Measurements from ENCODE around the gene RDM1.

RDM1 gene

DNA sequence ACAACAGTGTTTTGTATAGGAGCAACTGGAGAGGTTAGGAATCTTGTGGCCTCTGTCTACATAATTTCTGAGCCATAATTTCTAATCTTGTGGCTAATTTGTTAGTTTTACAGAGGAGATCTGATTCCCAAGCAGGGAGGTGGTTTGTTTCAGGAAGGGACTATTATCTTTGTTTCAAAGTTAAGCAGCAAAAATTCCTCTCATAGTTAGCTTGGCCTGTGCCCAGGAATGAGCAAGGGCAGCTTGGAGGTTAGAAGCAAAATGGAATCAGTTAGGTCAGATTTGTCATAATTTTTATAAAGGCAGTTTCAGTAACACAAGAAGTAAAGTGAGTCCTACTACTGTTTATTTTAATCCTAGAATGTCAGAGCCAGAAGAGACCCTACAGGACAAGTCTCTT, 2.0 kb upstream of the RDM1 start:
- DNase-seq (ENCODE audit: low read depth in 2 of 2): no peak

DNA sequence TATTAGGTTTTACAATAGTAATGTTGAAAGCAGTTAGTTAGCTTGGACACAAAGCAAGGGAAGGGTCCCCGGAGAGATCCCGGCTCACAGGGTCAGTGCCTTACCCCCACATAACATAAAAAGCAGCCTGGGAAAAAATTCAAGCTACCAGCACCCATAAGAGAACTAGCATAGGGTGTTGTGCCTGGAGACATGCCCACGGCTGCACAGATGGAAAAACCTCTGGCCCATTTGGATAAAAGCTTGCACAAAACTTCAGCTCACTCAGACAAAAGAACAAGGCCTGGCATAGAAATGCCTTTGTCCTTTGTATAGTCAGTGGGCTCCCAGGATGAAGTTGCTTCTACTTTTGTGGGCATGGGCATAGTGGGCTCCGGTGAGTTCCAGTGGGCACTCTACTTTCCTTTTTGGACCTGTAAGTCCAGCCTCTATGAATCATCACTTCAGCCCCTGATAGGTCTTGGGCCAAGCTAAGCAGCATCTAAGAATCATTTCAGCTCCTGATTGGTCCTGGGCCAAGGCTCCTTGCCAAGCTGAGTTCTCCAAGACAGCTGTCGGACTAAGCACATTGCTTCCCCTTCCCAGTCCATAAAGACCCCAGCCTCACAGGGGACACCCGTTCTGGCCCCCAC, 1.3 kb upstream of the RDM1 start:
- DNase-seq (ENCODE audit: low read depth in 2 of 2): no peak

DNA sequence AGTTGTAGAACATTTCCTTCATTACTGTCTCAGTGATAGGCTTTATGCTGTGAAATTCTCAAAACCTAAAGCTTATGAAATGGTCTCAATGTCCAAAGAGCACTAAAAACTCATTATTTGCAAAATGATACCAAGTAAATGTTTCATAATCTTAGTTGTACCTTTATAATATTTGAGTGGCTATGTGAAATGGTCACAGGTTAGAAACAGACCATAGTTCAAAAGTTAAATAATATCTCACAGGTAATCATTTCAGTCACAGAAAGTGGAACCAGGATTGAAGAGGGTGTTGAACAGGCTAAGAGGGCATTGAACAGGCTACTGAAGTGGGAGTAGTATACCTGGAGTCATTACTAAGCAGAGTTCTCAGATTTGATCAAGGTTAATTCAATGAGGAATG, 2.9 kb downstream of the RDM1 start:
- DNase-seq (ENCODE audit: low read depth in 2 of 2): no peak

DNA sequence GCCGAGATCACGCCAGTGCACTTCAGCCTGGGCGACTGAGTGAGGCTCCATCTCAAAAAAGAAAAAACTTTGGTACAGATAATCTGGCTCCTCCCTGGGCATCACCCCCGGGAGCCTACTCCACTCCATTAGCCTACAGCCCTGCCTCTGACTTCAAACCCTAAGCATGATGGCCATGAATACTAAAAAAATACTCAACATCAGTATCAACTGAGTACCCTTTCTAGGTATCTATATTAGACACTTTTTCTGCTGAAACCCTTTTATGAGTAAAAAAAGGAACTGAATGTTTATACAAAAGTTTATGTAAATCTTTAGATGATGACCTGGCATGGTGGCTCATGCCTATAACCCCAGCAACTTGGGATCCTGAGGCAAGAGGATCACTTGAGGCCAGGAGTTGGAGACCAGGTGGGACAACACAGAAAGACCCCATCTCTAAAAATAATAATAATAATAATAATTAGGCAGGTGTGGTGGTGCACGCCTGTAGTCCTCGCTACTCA, 6.9 kb downstream of the RDM1 start:
- no peak for DNase-seq (ENCODE audit: low read depth in 2 of 2)

DNA sequence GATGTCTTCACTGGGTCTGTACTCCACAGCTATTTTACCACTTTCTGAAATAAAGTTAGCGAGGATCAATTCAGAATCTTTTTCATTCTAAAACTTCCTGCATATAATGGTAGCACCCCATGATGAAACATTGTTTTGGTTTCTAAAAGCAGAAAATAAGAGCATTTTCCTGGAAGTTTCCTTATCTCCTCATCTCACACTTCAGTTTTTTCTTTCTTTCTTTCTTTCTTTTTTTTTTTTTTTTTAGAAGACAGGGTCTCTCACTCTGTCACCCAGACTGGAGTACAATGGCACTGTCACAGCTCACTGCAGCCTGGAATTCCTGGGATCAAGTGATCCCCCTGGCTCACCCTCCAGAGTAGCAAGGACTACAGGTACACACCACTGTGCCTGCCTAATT, 10.3 kb downstream of the RDM1 start:
- DNase-seq (ENCODE audit: low read depth in 2 of 2): no peak

DNA sequence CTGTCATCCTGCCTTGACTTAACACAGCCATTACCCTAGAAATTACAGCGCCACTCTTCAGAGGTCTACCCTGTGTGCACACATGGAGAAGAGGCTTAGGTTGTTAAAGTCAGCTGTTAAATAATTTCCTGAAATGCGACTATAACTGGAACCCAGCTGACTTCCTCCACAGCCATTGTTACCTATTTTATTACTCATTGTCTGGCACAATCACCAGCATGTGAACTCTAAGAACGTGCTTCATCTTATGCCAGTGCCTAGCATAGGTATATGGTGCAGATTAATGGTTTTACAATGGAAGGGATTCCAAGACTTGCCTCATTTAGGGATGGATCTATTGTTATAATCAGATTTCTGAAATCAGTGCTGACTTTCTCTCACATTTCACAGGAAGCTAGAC, 11.9 kb downstream of the RDM1 start:
- DNase-seq (ENCODE audit: low read depth in 2 of 2): no peak

DNA sequence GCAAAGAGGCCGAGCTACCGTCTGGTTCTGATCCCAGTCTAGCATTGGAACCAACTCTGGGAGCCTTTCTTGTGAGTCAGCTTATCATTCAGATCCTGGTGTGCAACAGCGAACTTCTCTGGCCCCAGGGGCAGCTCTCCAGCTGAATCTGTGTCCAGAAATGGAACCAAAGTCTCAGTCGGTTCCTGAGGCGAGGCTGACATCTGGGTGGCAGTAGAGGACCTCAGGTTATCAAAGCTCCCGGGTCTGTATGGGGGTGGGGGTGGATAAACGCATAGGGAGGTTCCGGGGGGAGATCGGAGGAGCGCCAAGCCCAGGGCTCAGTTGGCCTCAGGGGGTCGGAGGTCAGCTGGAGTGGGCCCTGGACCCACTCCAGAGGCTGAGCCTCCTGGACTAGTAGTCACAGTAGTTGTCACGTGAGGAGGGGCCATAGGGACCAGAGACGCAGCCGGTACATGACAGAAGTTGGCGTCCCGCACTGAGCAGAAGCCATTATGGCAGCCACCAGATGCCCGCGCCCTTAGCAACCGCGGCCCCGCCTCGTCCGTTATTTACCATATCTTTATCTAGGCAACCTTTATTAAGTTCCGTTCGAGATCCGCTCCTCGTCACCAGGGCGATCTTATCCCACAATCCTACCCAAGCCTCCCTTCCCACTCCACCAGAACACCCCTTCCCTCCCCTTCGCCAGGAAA, 12.9 kb downstream of the RDM1 start:
- no peak for DNase-seq (ENCODE audit: low read depth in 2 of 2)

DNA sequence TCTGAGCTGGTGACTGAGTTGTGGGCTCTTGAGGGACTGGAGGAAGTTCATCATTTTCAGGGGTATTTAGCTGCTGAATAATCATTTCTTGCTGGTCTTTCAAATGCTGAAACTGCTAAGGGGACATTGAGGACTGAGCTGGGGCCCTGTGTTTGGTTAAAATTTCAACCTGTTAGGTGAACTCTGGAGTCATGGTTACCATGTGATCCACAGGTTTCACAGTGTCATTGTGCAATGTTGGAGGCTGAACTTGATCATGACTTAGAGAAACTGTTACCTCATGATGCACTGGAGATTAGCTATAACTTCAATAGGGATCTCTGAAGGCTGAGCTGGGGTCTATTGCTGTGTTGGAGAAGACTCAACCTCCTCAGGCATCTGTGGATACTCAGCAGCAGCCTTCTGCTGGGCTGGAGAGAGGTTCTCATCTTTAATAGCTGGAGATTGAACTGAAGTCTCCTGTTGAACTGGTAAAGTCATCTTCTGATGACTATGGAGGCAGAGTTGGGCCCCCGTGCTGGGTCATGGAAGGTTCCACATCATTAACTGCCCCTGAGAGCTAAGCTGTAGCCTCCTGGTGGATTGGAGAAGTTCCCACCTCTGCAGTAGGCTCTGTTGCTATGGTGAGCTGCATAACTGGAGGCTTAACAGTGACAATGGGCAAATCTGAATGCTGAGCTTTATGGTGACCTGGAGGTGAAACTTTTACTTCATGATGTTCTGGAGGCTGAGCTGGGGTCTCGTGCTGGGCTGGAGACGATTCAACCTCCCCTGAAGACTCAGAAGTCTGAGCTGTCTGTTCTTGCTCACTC, 15.2 kb downstream of the RDM1 start:
- DNase-seq (ENCODE audit: low read depth in 2 of 2): no peak

DNA sequence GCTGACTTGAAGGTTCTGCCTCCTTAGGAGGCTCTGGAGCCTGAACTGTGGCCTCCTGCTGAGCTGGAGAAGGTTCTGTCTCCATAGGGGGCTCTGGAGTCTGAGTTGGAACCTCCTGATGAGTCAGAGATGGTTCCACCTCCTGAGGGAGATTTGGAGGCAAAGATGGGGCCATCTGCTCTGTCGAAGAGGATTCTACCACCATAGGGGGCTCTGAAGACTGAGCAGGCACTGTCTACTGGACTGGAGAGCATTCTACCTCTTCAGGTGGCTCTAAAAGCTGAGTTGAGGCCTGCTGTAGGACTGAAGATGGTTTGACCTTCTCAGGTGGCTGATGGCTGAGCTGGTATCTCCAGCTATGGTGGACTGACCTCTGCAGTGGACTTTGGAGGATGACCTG, 16.2 kb downstream of the RDM1 start:
- no peak for DNase-seq (ENCODE audit: low read depth in 2 of 2)

DNA sequence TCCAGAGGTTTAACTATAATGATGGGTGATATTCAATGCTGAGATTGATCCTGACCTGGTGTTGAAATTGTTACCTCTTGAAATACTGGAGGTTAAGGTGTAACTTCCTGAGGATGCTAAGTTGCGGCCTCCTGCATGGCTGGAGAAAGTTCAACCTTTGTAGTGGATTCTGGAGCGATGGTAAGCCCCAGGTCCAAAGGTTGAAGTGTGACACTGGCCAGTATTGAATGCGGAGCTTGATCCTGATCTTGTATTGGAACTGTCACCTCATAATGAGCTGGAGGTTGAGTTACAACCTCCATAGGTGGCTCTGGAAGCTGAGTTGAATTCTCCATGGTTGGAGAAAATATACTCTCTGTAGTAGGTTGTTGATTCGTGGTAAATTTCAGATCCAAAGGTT, 17.0 kb downstream of the RDM1 start:
- DNase-seq (ENCODE audit: low read depth in 2 of 2): no peak

DNA sequence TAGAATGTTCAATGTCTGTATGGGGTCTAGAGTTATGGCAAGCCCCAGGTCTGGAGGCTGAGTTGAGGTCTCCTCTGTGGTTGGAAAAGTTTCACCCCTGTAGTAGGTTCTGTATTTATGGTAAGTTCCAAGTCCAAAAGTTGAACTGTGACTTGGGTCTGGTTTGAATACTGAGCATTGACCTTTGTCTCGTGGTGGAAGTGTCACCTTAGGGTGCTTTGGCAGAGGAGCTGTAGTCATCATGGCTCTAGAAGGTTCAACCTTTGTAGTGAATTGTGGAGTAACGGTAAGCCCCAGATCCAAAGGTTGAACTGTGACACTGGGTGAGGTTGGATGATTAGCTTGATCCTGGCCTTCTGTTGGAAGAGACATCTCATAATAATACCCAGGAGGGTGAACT, 17.6 kb downstream of the RDM1 start:
- DNase-seq (ENCODE audit: low read depth in 2 of 2): no peak

DNA sequence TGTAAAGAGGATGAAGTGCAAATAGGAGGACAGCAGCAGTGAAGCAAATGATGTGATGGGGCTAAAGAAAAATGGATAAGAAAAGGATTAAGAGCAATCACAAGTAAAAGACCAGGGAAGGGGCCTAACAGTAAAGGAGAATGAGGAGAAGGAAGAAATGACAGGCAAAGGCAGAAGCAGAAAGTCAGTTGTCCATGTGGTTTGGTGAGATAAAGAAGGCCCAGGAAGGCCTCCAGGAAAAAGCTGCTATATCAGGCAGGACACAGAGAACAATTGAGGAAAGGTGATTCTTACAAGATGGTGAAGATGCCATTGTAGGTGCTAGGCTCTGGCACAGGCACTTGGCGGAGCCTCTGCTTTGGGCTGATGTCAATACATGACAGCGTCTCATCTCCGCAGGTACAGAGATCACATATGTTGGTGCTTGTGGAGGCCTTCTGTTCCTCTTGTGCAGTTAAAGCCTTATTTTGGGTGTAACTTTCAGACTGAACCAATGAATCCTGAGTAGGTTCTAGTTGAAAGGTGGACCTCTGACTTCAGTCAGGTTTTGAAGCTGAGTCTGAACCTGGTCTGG, 18.1 kb downstream of the RDM1 start:
- DNase-seq (ENCODE audit: low read depth in 2 of 2): no peak

DNA sequence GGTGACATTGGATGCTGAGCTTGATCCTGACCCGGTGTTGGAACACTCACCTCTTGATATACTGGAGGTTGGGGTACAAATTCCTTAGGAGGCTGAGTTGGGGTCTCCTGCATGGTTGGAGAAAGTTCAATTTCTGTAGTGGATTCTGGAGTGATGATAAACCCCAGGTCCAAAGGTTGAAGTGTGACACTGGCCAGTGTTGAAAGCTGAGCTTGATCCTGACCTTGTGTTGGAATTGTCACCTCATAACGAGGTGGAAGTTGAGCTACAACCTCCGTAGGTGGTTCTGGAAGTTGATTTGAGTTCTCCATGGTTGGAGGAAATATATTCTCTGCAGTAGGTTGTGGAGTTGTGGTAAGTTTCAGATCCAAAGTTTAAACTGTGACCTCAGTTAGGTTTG, 21.2 kb downstream of the RDM1 start:
- no peak for DNase-seq (ENCODE audit: low read depth in 2 of 2)

DNA sequence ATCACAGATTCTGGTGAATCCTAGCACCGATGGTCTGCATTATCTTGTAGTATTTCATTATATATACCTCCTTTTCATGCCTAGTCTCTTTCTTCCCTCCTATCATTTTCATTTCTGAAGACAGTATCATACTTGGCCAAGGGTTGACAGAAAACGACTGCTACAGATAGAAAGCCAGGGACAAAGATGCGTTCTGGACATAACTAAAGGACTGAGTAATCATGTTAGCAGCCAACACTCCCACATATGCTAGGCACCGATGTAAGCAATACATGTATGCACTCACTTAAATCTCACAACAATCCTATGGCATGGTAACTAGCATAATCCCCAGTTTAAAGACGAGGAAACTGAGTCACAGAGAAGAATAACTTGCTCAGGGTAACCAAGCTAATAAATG, 22.9 kb downstream of the RDM1 start:
- no peak for DNase-seq (ENCODE audit: low read depth in 2 of 2)

DNA sequence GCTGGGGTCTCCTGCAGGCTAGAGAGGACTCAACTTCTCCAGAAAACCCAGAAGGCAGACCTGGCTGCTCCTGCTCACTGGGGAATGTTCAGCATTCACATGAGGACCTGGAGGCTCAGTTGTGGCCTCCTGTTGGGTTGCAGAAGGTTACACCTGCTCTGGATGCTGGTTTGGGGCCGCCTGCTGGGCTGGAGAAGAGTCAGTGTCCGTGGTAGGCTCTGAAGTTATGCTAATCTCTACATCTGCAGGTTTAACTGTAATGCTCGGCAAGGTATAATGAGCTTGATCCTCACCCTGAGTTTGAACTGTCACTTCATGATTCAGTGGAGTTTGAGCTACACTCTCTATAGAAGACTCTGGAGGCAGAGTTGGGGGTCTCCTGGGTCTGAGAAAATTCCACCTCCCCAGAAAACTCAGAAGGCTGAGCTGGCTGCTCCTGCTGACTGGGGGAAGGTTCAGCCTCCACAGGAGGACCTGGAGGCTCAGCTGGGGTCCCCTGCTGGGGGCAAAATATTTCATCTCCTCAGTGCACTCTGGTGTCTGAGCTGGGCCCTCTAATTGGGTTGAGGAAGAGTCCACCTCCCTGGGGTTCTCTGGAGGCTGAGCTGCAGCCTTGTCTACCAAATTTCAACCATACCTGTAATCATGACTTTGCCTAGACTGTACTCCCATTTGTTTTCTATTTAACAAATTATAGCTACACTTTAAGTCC, 23.5 kb downstream of the RDM1 start:
- no peak for DNase-seq (ENCODE audit: low read depth in 2 of 2)

DNA sequence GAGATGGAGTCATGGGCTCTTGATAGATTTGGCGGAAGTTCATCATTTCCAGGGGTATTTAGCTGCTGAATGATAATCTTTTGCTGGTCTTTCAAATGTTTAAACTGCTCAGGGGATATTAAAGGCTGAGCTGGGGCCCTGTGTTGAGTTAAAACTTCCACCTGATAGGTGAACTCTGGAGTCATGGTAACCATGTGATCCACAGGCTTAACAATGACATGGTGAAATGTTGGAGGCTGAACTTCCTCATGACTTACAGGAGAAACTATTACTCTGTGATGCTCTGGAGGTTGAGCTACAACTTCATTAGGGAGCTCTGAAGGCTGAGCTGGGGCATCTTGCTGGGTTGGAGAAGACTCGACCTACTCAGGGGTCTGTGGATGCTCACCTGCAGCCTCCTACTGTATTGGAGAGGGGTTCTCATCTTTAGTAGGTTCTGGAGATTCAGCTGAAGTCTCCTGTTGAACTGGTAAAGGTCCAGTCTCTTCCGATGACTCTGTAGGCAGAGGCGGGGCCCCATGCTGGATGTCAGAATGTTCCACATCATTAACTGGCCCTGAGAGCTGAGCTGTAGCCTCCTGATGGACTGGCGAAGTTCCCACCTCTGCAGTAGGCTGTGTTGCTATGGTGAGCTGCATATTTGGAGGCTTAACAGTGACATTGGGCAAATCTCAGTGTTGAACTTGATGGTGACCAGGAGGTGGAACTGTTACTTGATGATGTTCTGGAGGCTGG, 24.2 kb downstream of the RDM1 start:
- DNase-seq (ENCODE audit: low read depth in 2 of 2): no peak

DNA sequence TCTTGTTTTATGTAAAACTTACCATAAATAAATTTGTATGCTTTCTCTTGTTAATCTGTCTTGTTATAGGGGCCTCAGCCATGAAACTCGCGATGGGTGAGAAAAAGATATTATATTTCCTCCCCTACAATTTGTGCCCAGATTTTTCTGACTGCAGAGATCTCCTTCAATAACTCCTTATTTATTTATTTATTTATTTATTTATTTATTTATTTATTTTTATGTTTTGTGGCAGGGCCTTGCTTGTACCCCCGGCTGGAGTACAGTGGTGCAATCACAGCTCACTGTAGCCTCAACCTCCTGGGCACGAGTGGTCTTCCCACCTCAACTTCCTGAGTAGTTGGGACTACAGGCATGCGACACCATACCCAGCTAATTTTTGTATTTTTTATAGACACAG, 27.1 kb downstream of the RDM1 start:
- DNase-seq (ENCODE audit: low read depth in 2 of 2): no peak

DNA sequence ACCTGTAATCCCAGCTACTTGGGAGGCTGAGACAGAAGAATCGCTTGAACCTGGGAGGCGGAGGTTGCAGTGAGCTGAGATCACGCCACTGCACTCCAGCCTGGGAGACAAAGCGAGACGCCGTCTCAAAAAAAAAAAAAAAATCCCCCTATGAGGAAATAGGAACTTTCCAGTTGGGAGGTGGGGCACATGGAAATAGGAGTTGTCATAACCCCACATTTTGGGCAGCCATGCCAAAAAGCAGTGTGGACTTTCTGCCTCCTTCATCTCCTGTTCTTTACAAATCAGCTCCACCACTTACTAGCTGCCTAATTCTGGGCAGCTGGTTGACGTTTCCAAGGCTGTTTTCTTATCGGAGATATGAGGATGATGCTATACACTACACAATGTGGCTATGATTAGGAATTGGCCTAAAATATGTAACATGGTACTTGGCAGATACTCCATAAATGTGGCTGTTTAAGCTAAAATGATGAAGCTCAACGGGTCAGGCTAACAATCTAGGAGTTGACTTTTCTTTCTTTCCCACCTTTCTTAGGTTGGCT, 28.9 kb downstream of the RDM1 start:
- no peak for DNase-seq (ENCODE audit: low read depth in 2 of 2)

DNA sequence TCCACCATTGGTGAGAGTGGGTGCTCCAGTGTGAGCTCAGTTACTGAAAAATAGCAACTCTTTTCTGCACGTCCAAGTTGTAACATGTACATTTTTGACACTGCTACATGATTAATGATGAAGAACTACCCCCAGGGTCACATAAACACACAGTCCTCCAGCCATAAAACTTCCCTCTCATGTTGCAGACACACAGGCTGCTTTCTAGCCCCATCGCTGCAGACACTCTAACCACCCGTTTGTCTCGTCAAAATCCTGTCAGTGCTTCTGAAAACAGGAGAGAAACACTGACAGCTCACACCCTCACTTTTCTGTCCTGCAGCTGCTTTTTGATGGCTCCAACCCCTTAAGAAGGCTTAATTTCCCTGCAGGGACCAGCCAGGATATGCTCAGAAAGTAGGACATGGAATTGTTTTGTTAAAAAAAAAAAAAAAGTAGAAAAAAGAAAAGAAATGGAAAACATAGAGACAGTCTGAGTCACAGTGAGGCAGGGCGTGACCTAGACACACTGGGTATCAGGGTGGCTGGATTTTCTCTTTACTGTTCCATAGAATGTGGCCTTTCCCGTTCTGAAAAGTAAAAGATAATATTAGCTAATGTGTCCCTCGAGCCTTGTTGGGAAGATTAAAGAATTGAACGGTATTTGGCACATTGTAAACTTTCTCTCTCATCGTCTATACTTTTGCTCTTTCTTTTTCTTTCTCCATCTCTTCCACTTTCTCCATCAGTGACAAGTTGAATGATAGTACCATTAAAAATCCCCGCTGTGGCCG, 29.7 kb downstream of the RDM1 start:
- no peak for DNase-seq (ENCODE audit: low read depth in 2 of 2)

DNA sequence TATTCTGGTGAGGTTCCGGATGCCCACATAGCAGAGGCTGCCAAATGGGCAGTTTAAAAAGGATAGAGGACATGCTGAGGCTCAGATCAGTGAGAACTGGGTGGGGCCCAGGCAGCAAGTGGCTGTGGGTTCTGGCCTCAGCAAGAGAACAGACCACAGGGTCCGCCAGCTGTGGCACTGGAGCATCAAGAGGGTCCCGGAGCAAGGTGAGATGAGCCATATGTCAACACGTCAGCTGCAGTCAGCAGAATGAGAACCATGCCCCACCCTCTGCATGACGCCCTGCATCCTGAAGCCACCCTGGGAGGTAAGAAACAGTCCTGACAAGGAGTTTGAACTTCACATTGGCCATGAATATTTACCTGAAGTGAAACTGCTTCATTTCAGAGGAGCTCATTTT, 30.3 kb downstream of the RDM1 start:
- no peak for DNase-seq (ENCODE audit: low read depth in 2 of 2)
